IMR-90 (cell line): Measurements from ENCODE around the gene TBC1D1. TPM values are rescaled to one million over a fixed set of nuclear protein-coding genes. Genes with fewer than 3 reads are reported as not detected.

Source experiments
- ATAC-seq: fragments of 200-7000 bp; cut with Tn5 transposase; 2 replicates; pipeline ENCODE4 v1.9.1; 2020; ENCODE audit warnings: low read depth, mild to moderate bottlenecking, moderate library complexity
- BruUV-seq: library from RNA; stranded (reverse); fragments of 400-500 nt; replicated peaks from 2 replicates; lab custom pipeline; 2021; lab: Mats Ljungman, UMichigan
- CTCF ChIA-PET: fragments of 300-600 bp; formaldehyde crosslinking; extraction: SDS; loops from one replicate; lab custom pipeline; 2021; ENCODE audit warnings: antibody characterized with exemption; lab: Yijun Ruan, JAX
- POLR2A ChIA-PET: fragments of 300-600 bp; sonication (Branson Sonifier 250); formaldehyde crosslinking; loops from one replicate; lab custom pipeline; 2022; ENCODE audit warnings: antibody characterized with exemption; ENCODE audit not compliant: unreplicated experiment; lab: Charles Lee
- DNase-seq: peaks from one replicate; pipeline ENCODE4 v3.0.0; 2013
- H2AFZ ChIP-seq: replicated peaks from 2 replicates; pipeline ENCODE3; 2013; ENCODE audit warnings: low read length, mild to moderate bottlenecking; ENCODE audit not compliant: poor library complexity
- H2AK5ac ChIP-seq: 2 replicates; pipeline ENCODE4 v1.6.1; 2013; ENCODE audit warnings: low read depth, low read length, inconsistent platforms
- H2AK9ac ChIP-seq: replicated peaks from 2 replicates; pipeline ENCODE3; 2013; ENCODE audit warnings: mild to moderate bottlenecking, low read depth, low read length, moderate library complexity; ENCODE audit not compliant: poor library complexity
- H2BK120ac ChIP-seq: 2 replicates; pipeline ENCODE4 v1.6.1; 2013; ENCODE audit warnings: low read depth, low read length, inconsistent platforms
- H2BK15ac ChIP-seq: 3 replicates; pipeline ENCODE4 v1.6.1; 2013; ENCODE audit warnings: low read depth, low read length, inconsistent platforms
- H2BK20ac ChIP-seq: 2 replicates; pipeline ENCODE4 v1.6.1; 2013; ENCODE audit warnings: low read depth, mild to moderate bottlenecking, inconsistent platforms, low read length, moderate library complexity
- H2BK5ac ChIP-seq: 2 replicates; pipeline ENCODE4 v1.6.1; 2013; ENCODE audit warnings: mild to moderate bottlenecking, low read depth, low read length, inconsistent platforms; ENCODE audit not compliant: poor library complexity, severe bottlenecking
- H3K14ac ChIP-seq: replicated peaks from 2 replicates; pipeline ENCODE4 v1.6.1; 2013; ENCODE audit warnings: low read depth, low read length, inconsistent platforms
- H3K18ac ChIP-seq: 2 replicates; pipeline ENCODE4 v1.6.1; 2013; ENCODE audit warnings: low read depth, low read length, control low read depth
- H3K23ac ChIP-seq: 2 replicates; pipeline ENCODE4 v1.6.1; 2013; ENCODE audit warnings: low read depth, low read length, inconsistent platforms
- H3K27ac ChIP-seq: 2 replicates; pipeline ENCODE4 v1.5.1; 2013; ENCODE audit warnings: mild to moderate bottlenecking, control low read depth, low read length; ENCODE audit not compliant: insufficient read depth
- H3K27me3 ChIP-seq: 2 replicates; pipeline ENCODE4 v1.6.1; 2013; ENCODE audit warnings: low read length; ENCODE audit not compliant: control insufficient read depth, insufficient read depth
- H3K36me3 ChIP-seq: 2 replicates; pipeline ENCODE4 v1.6.1; 2013; ENCODE audit warnings: low read length, mixed read lengths; ENCODE audit not compliant: control insufficient read depth, insufficient read depth
- H3K4ac ChIP-seq: 2 replicates; pipeline ENCODE4 v1.6.1; 2013; ENCODE audit warnings: low read depth, low read length, inconsistent platforms
- H3K4me1 ChIP-seq: 2 replicates; pipeline ENCODE4 v1.6.1; 2013; ENCODE audit warnings: low read length, mixed read lengths; ENCODE audit not compliant: control insufficient read depth, insufficient read depth
- H3K4me2 ChIP-seq: 2 replicates; pipeline ENCODE4 v1.6.1; 2013; ENCODE audit warnings: low read depth, mild to moderate bottlenecking, control low read depth, low read length, moderate library complexity
- H3K4me3 ChIP-seq: 2 replicates; pipeline ENCODE4 v1.5.1; 2013; ENCODE audit warnings: low read depth, mild to moderate bottlenecking, control low read depth, low read length, moderate library complexity; ENCODE audit not compliant: insufficient read depth
- H3K56ac ChIP-seq: 2 replicates; pipeline ENCODE4 v1.6.1; 2013; ENCODE audit warnings: low read length, inconsistent platforms; ENCODE audit not compliant: insufficient read depth; ENCODE audit errors: extremely low read depth
- H3K79me1 ChIP-seq, 2 experiments: 2 replicates each; pipeline ENCODE4 v1.6.1; 2013; ENCODE audit warnings: low read length in 2 of 2, inconsistent platforms in 1 of 2, low read depth in 1 of 2
- H3K9ac ChIP-seq: 2 replicates; pipeline ENCODE4 v1.6.1; 2013; ENCODE audit warnings: low read depth, low read length, control low read depth
- H3K9me1 ChIP-seq: 2 replicates; pipeline ENCODE4 v1.6.1; 2013; ENCODE audit warnings: low read length, inconsistent platforms; ENCODE audit not compliant: insufficient read depth
- H3K9me3 ChIP-seq: 2 replicates; pipeline ENCODE4 v1.6.1; 2013; ENCODE audit warnings: low read length; ENCODE audit not compliant: control insufficient read depth, insufficient read depth
- H4K20me1 ChIP-seq: 2 replicates; pipeline ENCODE4 v1.6.1; 2013; ENCODE audit warnings: low read length, inconsistent platforms; ENCODE audit not compliant: insufficient read depth
- H4K5ac ChIP-seq: 2 replicates; pipeline ENCODE4 v1.6.1; 2013; ENCODE audit warnings: mild to moderate bottlenecking, low read depth, low read length, control low read depth
- H4K8ac ChIP-seq, 2 experiments: 2 replicates each; pipeline ENCODE4 v1.6.1; 2013; ENCODE audit warnings: low read depth in 2 of 2, low read length in 2 of 2, control low read depth in 1 of 2, inconsistent platforms in 1 of 2
- H4K91ac ChIP-seq: 2 replicates; pipeline ENCODE4 v1.6.1; 2013; ENCODE audit warnings: low read depth, low read length, inconsistent platforms; ENCODE audit not compliant: insufficient read depth
- BHLHE40 ChIP-seq: fragments of 150-350 bp; IDR thresholded peaks from 2 replicates; pipeline ENCODE4 v1.6.1; 2016; ENCODE audit warnings: mild to moderate bottlenecking, low read depth, low read length
- CHD1 ChIP-seq: IDR thresholded peaks from 2 replicates; pipeline ENCODE4 v1.6.1; 2012; ENCODE audit warnings: low read depth, low read length, improper control_type of control experiment
- FOS ChIP-seq: fragments of 150-350 bp; IDR thresholded peaks from 2 replicates; pipeline ENCODE4 v1.6.1; 2016; ENCODE audit warnings: low read depth, low read length
- MAFK ChIP-seq: IDR thresholded peaks from 2 replicates; pipeline ENCODE4 v1.6.1; 2012; ENCODE audit warnings: low read depth, low read length, improper control_type of control experiment
- NFE2L2 ChIP-seq: fragments of 150-350 bp; IDR thresholded peaks from 2 replicates; pipeline ENCODE4 v1.6.1; 2016; ENCODE audit warnings: low read depth, mild to moderate bottlenecking, low read length
- RAD21 ChIP-seq: IDR thresholded peaks from 2 replicates; pipeline ENCODE4 v1.6.1; 2012; ENCODE audit warnings: low read length, improper control_type of control experiment
- RCOR1 ChIP-seq: IDR thresholded peaks from 2 replicates; pipeline ENCODE4 v1.6.1; 2012; ENCODE audit warnings: mild to moderate bottlenecking, low read length, improper control_type of control experiment; ENCODE audit not compliant: insufficient replicate concordance
- RFX5 ChIP-seq: IDR thresholded peaks from 2 replicates; pipeline ENCODE4 v1.8.0; 2012; ENCODE audit warnings: low read depth, mild to moderate bottlenecking, low read length, moderate library complexity
- SMC3 ChIP-seq: fragments of 150-350 bp; IDR thresholded peaks from 2 replicates; pipeline ENCODE4 v1.6.1; 2016; ENCODE audit warnings: low read depth, mild to moderate bottlenecking, antibody characterized with exemption, low read length, moderate library complexity
- WGBS, 2 experiments: methylation state at CpG; one replicate each; pipeline versions ENCODE4 v1.1.5 to v1.1.7; 2013; ENCODE audit warnings: missing lambda C conversion rate in 2 of 2; ENCODE audit not compliant: insufficient read length in 1 of 2; ENCODE audit errors: extremely low coverage in 2 of 2; 5-methylcytosine and 5-hydroxymethylcytosine counted together
- dilution Hi-C: fragments of 300-500 bp; cut with HindIII; formaldehyde crosslinking; loops from one replicate; pipeline ENCODE4 v1.14.3; 2018; ENCODE audit warnings: low sequenced_read_pairs; ENCODE audit not compliant: unreplicated experiment
- in situ Hi-C: fragments of 300-500 bp; cut with MboI; formaldehyde crosslinking; loops from 3 replicates; pipeline ENCODE4 v1.14.3; 2019; ENCODE audit warnings: low sequenced_read_pairs, inconsistent platforms, mixed read lengths
- intact Hi-C: fragments of 100-400 bp; cut with micrococcal nuclease; formaldehyde crosslinking; loops from 2 replicates; pipeline ENCODE4 v1.10.0; 2022
- polyA plus RNA-seq, 3 experiments: library from polyadenylated mRNA; depleted of rRNA; stranded (reverse); fragments of >200 nt; gene quantifications; 2 replicates each; pipeline ENCODE4 v1.2.3, GENCODE V29; 2012; ENCODE audit warnings: low replicate concordance in 1 of 3
- total RNA-seq: library from RNA; depleted of rRNA; stranded (reverse); fragments of >200 nt; gene quantifications from 2 replicates; pipeline ENCODE4 v1.2.3, GENCODE V29; 2012
- TF ChIP-seq, protein P1 (sequence below): fragments of 150-350 bp; IDR thresholded peaks from 2 replicates; pipeline ENCODE4 v1.6.1; 2016; ENCODE audit warnings: low read depth, mild to moderate bottlenecking, low read length, moderate library complexity, borderline replicate concordance
- TF ChIP-seq, protein P2 (sequence below): fragments of 150-350 bp; IDR thresholded peaks from 2 replicates; pipeline ENCODE4 v1.6.1; 2017; ENCODE audit warnings: mild to moderate bottlenecking, antibody characterized with exemption, low read length, low read depth

The TBC1D1 gene
- total and polyA plus RNA-seq, 2 of the 4 experiments (the other 2 are of a cell fraction): 42.4 to 104 TPM

DNA sequence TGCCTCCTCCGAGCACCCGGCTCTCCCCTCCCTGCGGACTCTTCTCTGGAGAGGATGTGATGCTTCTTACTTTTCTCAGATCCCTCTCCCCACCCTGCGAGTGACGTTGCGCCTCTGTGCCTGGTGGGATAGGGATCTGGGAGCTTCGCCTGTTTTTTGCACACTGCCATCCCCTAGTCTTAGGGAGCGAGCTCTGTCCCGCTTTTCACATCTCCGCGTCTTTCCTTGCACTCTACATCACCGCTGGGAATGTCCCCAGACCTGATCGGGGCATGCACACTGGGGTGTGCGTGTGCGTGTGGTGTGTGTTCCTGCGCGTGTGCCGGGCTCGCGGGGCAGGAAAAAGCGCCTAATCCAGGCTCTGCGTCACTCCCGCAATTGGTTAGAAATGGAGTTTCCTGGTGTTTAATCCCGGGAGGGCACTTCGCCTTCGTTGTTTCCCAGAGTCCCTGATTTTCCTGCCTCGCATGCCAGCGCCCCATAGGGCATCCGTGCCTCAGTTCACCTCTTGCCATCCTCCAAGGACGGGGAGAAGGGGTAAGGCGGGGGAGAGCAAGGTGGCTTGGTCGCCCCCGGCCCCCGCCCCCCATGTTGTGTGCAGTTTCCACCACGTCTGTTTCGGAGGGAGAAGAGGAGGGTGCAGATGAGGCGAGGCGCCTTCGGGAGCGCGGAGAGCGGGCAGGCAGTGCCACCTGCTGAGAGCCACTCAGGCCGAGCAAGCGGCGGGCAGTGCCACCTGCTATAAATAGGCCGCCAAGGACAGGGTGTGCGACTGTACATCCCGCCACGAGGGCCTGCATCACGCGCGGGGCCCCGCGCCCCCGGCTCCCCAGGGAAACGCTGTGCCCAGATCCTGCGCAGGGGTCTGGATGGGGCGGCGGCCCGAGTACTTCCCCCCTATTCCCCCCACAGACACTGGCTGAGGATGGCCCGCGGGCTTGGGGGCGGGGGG lies 759 bp upstream of the TBC1D1 start (continued):
- TF ChIP-seq RCOR1 (no peak), SMC3 (no peak)

DNA sequence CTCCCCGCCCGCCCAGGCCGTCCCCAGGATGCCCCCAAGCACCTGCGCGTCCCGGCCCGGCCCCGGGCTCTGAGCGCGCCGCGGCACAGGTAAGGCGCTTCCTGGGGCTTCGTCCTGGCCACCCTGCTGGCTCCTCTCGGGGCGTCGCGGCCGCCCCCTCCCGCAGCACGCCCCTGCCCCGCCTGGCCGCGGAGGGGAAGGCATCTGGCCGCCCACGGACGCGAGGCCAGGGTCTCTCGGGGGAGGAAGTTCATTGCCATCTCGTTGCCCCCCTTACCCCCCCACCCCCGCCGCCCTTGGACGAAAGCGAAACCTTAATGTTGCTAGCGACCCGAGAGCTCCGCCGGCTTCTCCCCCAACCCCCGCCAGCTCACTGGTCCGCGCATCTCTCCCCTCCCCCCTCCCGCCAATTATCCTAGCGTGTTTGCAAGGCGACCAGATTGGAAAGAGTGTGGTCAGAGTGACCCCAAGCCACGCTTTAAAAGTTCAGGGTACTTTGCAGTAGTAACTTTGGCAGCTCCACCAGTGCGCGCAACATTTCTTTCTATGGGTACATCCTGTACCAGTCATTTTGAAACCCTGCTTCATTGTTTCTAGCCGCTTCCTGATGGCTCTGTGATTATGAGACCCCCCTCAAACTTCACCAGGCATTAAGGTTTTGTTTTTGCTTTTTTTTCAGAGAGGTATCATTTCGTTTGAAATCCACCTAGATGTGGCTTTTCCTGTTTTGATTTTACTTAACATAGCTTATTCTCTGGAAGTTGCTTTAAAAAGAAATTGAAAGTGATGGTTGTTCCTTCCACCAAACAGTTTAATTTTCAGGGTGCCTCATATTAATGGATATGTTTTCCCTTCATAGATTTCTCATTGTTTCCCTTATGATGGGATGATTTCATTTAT lies 626 bp downstream of the TBC1D1 start:
- ATAC-seq (peak; percentile 18; the same call in 1 of the 2 replicates), DNase-seq (peak; percentile 4)
- dilution Hi-C loops: no loop called here
- POLR2A ChIA-PET: no interaction called here
- intact Hi-C loops: no loop called here
- Histone ChIP-seq H2BK5ac (no peak overlapping the region), H2AK9ac (no peak overlapping the region), H4K20me1 (no peaks in the 10 kb centered on the region; the same call in 1 of the 2 replicates), H3K4me2 (peak overlapping the region; percentile 86), H3K18ac (no peak overlapping the region), H2BK20ac (no peak overlapping the region), H3K27me3 (peaks cover 56% of the 10 kb centered on the region), H3K27ac (no peak overlapping the region), H3K56ac (no peak overlapping the region), H3K4me1 (no peaks in the 10 kb centered on the region; the same call in 1 of the 2 replicates), H3K9me3 (no peaks in the 10 kb centered on the region), H3K9ac (no peak overlapping the region), H4K5ac (no peak overlapping the region), H3K36me3 (no peaks in the 10 kb centered on the region), H2BK120ac (no peak overlapping the region), H4K91ac (no peak overlapping the region), H2AK5ac (no peak overlapping the region), H2AFZ (peak overlapping the region; percentile 87), H3K23ac (no peak overlapping the region), H2BK15ac (no peak overlapping the region), H3K9me1 (no peaks in the 10 kb centered on the region), H4K8ac (no peak overlapping the region), H3K79me1 (no peaks in the 10 kb centered on the region), H3K14ac (no peak overlapping the region), H3K4ac (no peak overlapping the region), H3K4me3 (peak overlapping the region; percentile 64)
- no CpG with 5 or more reads among the region's 49 CpGs for WGBS, 2 experiments
- CTCF ChIA-PET: interaction anchor here (1.1 kb wide), 1 partner anchor 288 kb away, joined by 3 read pairs; no protein-coding TSS in a partner anchor
- in situ Hi-C loops: no loop called here
- BruUV-seq: no TSS peak
- TF ChIP-seq RFX5 (no peak), RAD21 (no peak), BHLHE40 (no peak), NFE2L2 (no peak), CHD1 (no peak), SMC3 (no peak), FOS (no peak), MAFK (no peak), RCOR1 (no peak)
- TF ChIP-seq, protein P1, sequence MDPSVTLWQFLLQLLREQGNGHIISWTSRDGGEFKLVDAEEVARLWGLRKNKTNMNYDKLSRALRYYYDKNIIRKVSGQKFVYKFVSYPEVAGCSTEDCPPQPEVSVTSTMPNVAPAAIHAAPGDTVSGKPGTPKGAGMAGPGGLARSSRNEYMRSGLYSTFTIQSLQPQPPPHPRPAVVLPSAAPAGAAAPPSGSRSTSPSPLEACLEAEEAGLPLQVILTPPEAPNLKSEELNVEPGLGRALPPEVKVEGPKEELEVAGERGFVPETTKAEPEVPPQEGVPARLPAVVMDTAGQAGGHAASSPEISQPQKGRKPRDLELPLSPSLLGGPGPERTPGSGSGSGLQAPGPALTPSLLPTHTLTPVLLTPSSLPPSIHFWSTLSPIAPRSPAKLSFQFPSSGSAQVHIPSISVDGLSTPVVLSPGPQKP: no peak
- TF ChIP-seq, protein P2, sequence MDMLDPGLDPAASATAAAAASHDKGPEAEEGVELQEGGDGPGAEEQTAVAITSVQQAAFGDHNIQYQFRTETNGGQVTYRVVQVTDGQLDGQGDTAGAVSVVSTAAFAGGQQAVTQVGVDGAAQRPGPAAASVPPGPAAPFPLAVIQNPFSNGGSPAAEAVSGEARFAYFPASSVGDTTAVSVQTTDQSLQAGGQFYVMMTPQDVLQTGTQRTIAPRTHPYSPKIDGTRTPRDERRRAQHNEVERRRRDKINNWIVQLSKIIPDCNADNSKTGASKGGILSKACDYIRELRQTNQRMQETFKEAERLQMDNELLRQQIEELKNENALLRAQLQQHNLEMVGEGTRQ: no peak
